NT2/D1 (cell line): ENCODE results near the gene APOA4.

Experiments
- DNase-seq: peaks from one replicate; pipeline ENCODE4 v3.0.0-alpha.2; 2011; ENCODE audit warnings: low read depth, low spot score
- H3K27me3 ChIP-seq: 2 replicates; pipeline ENCODE4 v1.6.0; 2011; ENCODE audit warnings: mild to moderate bottlenecking; ENCODE audit not compliant: insufficient read length, insufficient read depth
- H3K36me3 ChIP-seq: 2 replicates; pipeline ENCODE4 v1.6.1; 2011; ENCODE audit warnings: mild to moderate bottlenecking, low read length, mixed read lengths; ENCODE audit not compliant: insufficient read depth, insufficient read length
- H3K4me1 ChIP-seq: 2 replicates; pipeline ENCODE4 v1.5.1; 2011; ENCODE audit not compliant: insufficient read depth, insufficient read length
- H3K4me3 ChIP-seq: 2 replicates; pipeline ENCODE4 v1.5.1; 2011; ENCODE audit warnings: low read depth; ENCODE audit not compliant: insufficient read length
- H3K9ac ChIP-seq: 2 replicates; pipeline ENCODE4 v1.6.0; 2011; ENCODE audit warnings: low read depth; ENCODE audit not compliant: insufficient read length
- H3K9me3 ChIP-seq: 2 replicates; pipeline ENCODE4 v1.5.1; 2011; ENCODE audit warnings: mild to moderate bottlenecking, low read length; ENCODE audit not compliant: insufficient read depth
- SUZ12 ChIP-seq: IDR thresholded peaks from 2 replicates; pipeline ENCODE4 v1.6.1; 2011; ENCODE audit not compliant: insufficient read length, insufficient read depth; ENCODE audit errors: extremely low read depth
- YY1 ChIP-seq: IDR thresholded peaks from 2 replicates; pipeline ENCODE4 v1.6.1; 2011; ENCODE audit not compliant: insufficient read length, insufficient read depth
- ZNF274 ChIP-seq: IDR thresholded peaks from 2 replicates; pipeline ENCODE4 v1.6.1; 2011; ENCODE audit warnings: mild to moderate bottlenecking, low read depth, low read length

Gene APOA4

GRCh38 chr11:116771935-116772334 lies 51.2 kb downstream of the APOA4 start:
- TF ChIP-seq SUZ12 (no peak), YY1 (no peak), ZNF274 (no peak)
- H3K36me3 ChIP-seq, result peaks cover 28% of the 10 kb centered on the region

More at GRCh38 chr11:116771935-116772334, 51.2 kb downstream of the APOA4 start:
- Histone ChIP-seq H3K9ac (peak overlapping the region; percentile 90), H3K4me3 (peak overlapping the region; percentile 80), H3K4me1 (no peaks in the 10 kb centered on the region), H3K9me3 (no peaks in the 10 kb centered on the region), H3K27me3 (no peaks in the 10 kb centered on the region)
- DNase-seq, result no peak
